ENCODE results near the gene YPEL1. TPM values are rescaled to one million over a fixed set of nuclear protein-coding genes. Genes with fewer than 3 reads are reported as not detected.

Gene YPEL1
- total RNA-seq, 1 donor from 2014 or later, result 30.5 TPM

GRCh38 chr22:21771631-21771976 lies 36.0 kb upstream of the YPEL1 start:
- no peak for TF ChIP-seq CTCF (IDR thresholded peaks at IDR 0.05; ENCODE audit: unreplicated experiment)
- H3K4me3 Mint-ChIP-seq (ENCODE audit: low read depth), result no peak overlapping the region
- no peak for DNase-seq (ENCODE audit: low spot score, unreplicated experiment)
- no peaks in the 10 kb centered on the region for H3K9me3 Mint-ChIP-seq (ENCODE audit: low read depth)
- H3K36me3 Mint-ChIP-seq (ENCODE audit: insufficient read depth), result peaks cover 32% of the 10 kb centered on the region
- H3K4me1 Mint-ChIP-seq (ENCODE audit: low read depth), result peaks cover 3% of the 10 kb centered on the region
- no peak overlapping the region for H3K27ac Mint-ChIP-seq
- no peaks in the 10 kb centered on the region for H3K27me3 Mint-ChIP-seq

GRCh38 chr22:21768435-21768834 lies 32.8 kb upstream of the YPEL1 start:
- H3K27me3 Mint-ChIP-seq, result no peaks in the 10 kb centered on the region
- H3K9me3 Mint-ChIP-seq (ENCODE audit: low read depth), result no peaks in the 10 kb centered on the region
- H3K36me3 Mint-ChIP-seq (ENCODE audit: insufficient read depth), result peaks cover 37% of the 10 kb centered on the region
- no peak overlapping the region for H3K4me3 Mint-ChIP-seq (ENCODE audit: low read depth)
- no peak for TF ChIP-seq CTCF (IDR thresholded peaks at IDR 0.05; ENCODE audit: unreplicated experiment)
- DNase-seq (ENCODE audit: low spot score, unreplicated experiment), result no peak
- peak overlapping the region; percentile 49 for H3K27ac Mint-ChIP-seq
- no peaks in the 10 kb centered on the region for H3K4me1 Mint-ChIP-seq (ENCODE audit: low read depth)

DNA sequence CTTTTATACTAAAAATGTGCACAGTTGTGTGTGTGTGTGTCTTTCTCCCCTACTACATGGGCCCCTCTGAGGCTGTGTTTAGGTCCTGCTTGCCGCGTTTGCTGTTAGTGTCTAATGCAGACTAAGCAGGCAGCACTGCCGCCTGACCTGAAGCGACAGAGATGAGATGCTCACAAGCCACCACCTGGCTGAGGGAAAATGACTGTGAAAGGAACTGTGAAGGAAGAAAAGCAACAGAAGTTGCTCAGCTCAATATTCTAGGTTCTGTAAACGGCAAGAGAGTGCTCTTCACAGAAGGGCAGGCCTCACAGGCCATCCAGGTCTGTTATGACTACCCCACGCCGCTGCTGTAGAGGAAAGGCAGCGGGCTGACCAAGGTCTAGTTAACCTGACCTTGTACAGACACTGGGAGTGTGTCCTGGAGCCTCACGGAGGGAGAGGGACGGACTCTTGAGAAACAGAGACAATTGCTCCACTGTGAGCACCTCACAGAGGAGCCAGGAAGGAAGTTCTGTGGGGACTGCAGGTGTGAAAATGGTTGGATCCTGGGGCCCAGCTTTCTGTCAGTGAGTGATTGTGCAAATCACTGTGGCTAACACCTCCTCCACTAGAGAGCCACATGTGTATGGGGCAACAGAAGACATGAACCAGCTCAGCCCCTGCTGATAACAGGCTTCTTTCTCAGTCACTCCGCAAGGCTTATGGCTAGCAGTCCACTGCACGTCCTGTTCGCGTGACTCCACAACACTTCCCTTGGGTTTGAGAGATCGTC lies 31.3 kb upstream of the YPEL1 start:
- no peaks in the 10 kb centered on the region for H3K4me1 Mint-ChIP-seq (ENCODE audit: low read depth)
- no peak overlapping the region for H3K4me3 Mint-ChIP-seq (ENCODE audit: low read depth)
- DNase-seq (ENCODE audit: low spot score, unreplicated experiment), result no peak
- no peak for TF ChIP-seq CTCF (IDR thresholded peaks at IDR 0.05; ENCODE audit: unreplicated experiment)
- no peak overlapping the region for H3K27ac Mint-ChIP-seq
- no peaks in the 10 kb centered on the region for H3K27me3 Mint-ChIP-seq
- H3K9me3 Mint-ChIP-seq (ENCODE audit: low read depth), result no peaks in the 10 kb centered on the region
- peaks cover 35% of the 10 kb centered on the region for H3K36me3 Mint-ChIP-seq (ENCODE audit: insufficient read depth)

DNA sequence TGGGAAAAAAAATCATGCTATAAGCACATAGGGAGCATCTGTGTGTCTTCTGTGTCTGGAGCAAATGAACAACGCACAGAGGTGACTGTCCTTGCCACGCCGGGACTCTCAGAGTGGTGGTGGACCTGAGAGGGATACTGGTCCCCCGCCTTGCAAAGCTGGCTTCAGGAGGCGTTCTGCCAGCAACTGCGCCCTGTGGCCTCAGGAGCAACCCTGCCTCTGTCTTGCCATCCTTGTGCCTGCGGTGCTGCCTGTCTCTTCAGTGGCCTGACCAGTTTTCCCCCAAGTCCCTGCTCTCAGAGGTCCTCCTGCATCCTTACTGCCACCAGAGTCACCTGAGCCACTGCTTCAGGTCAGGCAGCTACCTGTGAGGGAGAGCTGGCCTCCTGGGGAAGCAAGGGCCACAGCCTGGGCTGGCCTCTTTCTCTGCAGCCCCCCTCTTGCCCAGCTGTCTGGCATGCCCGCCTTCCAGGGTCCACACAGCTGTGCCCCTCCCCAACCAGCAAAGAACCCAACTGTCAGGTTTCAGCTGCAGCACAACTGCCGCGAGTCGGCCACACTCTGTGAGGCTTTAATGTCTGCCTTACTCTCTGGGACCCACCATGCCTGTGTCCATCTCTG lies 30.4 kb upstream of the YPEL1 start:
- DNase-seq (ENCODE audit: low spot score, unreplicated experiment), result no peak

More for the DNA sequence above, 30.4 kb upstream of the YPEL1 start:
- no peaks in the 10 kb centered on the region for H3K9me3 Mint-ChIP-seq (ENCODE audit: low read depth)
- TF ChIP-seq CTCF (IDR thresholded peaks at IDR 0.05; ENCODE audit: unreplicated experiment), result no peak
- no peak overlapping the region for H3K4me3 Mint-ChIP-seq (ENCODE audit: low read depth)
- H3K4me1 Mint-ChIP-seq (ENCODE audit: low read depth), result no peaks in the 10 kb centered on the region
- peaks cover 32% of the 10 kb centered on the region for H3K36me3 Mint-ChIP-seq (ENCODE audit: insufficient read depth)
- H3K27ac Mint-ChIP-seq, result no peak overlapping the region
- no peaks in the 10 kb centered on the region for H3K27me3 Mint-ChIP-seq

Data from progenitor cell of endocrine pancreas (in vitro differentiated cells).